DMS114 treated with DMSO at 0.1 percent for 48 hours (cell line): ENCODE measurements around the gene CARMIL1.

ENCODE experiments used
- DNase-seq: peaks from one replicate; lab custom pipeline; 2025; ENCODE audit not compliant: unreplicated experiment; lab: John Stamatoyannopoulos, UW

Gene CARMIL1

DNA sequence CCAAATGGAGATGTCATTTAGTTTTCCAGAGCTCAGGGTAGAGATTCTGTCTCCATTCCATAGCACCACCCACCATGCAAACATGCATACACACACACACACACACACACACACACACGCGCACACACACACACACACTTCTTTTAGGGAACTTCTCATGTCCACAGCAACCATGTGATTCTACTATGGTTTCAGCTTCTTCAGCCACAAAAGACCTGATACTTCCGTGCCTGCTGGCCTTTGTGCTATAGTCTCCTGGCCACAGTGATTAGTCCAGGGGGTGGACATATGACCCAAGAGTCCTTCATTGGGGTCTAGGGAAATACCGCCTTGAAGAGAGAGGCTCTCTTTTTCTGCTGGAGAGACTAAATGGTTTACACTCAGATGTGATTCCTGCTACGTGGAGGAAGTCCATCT, 53.5 kb downstream of the CARMIL1 start:
- no peak for DNase-seq

DNA sequence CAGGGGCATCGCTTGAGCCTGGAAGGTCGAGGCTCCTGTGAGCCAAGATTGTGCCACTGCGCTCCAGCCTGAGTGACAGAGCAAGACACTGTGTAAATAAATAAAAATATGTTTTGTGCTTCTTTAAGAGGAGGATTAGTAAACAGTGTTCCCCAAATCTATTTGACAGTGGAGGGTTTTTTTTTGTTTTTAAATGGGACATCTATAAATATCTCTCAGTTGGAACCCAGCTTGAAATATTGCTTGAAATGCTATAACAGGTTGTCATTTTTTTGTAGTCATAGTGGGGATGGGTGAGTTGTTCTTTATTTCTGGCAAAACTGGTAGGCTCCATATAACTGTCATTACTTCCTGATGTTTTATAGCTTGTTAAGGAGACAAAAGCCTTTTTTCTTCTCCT, 54.3 kb downstream of the CARMIL1 start:
- DNase-seq: no peak

DNA sequence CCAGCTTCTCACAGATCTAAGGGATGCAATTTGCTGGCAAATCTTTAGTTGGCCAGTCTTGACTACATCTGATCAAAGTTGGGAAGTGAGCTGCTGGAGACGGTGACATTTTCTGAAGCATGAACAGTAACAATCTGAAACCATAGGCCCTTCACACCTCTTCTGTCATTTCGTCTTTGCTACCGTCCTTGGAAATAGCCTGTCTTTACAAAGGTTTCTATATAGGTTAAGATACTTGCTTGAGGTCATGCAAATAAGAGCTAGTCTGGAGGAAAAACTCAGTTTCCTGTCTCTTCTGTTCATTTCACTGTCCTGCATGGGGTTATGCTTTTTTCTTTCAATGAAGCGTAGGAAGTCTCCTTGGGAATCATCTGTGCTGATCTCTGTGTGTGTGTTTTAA, 55.6 kb downstream of the CARMIL1 start:
- no peak for DNase-seq

DNA sequence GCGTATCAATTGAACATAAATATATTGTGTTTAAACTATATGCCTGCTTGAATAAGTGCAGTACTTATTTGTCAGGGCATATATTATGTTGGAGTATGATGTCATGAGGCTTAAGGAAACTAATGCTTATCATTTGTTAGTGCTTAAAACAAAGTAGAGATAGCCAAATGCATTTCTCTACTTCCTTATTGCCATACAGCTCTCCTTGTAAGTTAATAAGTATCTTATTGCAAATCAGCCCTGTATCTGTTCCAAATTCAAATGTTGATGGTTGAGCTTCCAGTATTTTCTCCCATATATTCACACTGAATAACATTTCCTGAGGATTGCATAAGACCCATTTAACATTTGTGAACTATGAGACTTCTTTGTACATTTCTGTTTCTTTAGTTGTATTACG, 57.8 kb downstream of the CARMIL1 start:
- no peak for DNase-seq

DNA sequence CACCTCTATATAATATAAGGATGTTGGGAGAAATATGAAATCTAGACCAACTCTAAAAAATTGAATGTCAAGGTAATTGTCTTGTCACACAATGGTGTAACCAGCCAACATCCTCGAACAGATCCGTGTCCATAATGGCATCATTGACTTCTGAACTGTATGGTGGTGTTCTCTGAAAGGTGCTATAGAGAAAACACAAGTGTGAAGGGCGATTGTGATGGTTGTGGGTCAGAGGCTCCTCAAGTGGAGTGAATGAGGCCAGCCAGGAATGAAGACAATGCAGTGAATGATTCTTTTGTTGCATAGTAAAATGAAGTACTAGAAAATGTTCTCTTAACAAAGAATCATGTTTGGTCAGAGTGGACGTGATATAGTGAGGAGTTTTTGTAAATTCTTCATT, 58.3 kb downstream of the CARMIL1 start:
- DNase-seq: no peak

DNA sequence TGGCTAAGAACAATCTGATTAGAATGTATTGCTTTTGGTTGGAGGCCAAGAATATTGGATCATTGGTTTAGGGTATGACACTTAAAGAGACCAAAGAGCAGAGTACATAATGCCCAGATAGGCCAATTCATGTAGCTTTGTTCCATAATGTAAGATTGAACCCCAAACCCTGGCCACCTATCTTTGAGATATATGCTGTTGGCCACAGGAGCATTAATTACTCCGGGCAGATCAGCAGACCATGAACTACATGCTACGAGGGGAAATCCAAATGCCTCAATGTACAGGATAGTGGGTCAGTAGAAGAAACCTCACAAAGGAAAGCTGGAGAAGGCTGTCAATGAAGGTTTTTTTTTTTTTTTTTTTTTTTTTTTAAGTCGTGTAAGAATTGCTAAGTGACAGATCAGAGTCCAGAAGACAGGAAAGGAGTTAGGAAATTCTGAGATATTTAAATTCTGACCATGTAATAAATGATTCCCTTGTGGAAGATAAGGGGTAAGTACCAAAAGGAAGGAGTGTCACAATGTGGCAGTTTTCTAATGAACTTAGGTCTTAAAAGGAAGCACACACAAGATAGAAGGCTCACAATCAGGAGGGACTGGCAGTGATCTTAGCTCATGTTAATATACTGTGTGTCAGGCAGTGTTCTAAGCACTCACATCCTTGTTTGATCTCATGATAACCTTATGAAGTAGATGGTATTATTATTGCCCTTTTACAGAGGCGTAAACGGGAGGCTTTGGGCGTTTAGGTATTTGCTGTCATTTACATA, 61.4 kb downstream of the CARMIL1 start:
- DNase-seq: no peak

DNA sequence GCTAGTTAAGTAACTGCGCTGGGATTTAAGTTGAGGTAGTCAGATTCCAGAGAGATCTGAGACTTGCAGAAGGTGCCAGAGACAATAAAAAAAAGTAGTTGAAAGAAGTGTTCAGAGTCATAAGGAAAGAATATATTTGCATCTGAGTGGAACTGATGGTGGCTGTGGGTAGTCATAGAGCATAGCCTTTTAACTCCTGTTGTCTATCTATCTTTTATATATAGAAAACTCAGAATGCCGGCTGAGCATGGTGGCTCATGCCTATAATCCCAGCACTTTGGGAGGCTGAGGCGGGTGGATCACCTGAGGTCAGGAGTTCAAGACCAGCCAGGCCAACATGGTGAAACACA, 62.0 kb downstream of the CARMIL1 start:
- DNase-seq: no peak

DNA sequence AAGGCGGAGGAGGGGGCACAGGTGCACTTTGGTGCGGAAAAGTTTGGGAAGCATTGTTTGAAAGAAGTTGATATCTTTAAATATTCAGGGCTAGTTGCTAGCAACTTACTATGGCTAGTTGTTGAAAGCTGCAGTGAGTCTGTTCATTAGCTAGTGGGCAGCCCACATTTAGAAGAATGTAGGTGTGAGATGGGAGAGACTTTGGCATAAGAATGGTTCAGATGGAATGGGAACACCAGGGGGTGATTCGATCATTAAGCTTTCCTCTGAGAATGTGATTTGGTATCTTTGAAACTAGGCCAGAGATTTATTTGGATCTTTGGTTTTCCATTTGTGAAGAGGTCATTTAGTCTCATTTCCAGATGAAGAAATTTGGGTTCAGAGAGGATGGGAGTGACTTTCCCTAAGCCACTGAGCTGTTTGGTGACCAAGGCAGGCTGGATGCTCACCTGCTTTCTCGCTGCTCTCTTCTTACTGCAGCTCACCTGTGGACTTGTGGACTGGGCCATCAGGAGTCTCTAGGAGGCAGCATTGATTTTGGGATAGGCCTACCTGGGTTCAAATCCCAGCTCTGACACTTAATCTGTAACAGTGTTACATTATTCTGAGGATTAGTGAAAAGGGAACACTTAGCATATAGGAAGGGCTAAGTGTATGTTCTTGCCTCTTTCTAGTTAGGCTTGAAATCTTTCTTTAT, 62.9 kb downstream of the CARMIL1 start:
- DNase-seq: no peak

DNA sequence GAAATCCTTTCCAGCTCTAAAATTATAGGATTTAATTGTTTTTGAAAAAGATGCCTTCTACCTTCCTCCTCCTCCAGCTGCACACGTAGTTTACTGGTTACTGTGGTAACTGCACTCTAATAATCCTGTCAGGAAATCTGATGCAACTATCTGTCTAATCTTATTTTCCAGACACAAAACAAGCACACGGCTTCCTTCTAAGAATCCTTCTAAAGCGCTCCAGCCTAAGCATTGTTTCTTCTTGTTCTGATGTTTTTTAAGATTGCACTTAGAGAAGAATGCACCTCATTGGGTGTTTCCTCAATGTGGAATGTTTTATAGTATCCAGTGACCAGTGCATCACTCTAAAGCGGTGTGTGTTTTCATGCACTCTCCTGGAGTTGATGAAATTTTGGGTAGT, 63.6 kb downstream of the CARMIL1 start:
- no peak for DNase-seq

DNA sequence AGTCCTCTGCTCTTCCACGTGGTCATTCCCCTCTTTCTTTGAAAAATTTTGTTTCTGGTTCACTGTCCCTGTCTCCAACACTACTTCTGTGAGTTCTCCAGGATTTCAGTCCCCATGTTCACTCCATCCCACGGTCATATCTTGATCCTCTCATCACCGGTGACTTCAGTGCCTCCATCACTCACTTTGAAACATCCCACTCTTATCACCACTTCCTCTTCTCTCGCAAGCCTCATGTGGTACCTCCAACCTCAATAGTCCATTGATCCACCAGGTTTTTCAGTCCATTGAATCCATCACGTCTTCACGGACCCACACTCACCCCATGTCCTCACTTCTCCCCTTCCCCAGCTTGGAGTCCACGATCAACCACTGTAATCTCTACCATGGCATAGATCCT, 64.8 kb downstream of the CARMIL1 start:
- DNase-seq: no peak

DNA sequence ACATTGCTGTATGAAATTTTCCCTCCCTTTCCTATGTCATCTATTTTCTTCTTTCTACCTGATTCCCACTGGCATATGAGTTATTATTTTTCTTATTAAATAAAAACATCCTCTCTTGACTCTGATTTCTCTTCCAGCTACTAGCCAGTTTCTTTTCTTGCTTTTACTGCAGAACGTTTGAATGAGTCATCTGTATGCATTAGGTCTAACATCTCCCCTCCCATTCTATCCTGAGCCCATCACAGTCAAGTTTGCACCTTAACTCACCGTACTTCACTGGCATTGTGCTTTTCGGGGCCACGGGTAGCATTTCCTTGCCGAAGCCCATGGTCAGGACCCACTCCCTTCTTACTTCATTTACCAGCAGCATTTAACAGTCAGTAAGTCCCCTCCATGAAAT, 65.7 kb downstream of the CARMIL1 start:
- no peak for DNase-seq

DNA sequence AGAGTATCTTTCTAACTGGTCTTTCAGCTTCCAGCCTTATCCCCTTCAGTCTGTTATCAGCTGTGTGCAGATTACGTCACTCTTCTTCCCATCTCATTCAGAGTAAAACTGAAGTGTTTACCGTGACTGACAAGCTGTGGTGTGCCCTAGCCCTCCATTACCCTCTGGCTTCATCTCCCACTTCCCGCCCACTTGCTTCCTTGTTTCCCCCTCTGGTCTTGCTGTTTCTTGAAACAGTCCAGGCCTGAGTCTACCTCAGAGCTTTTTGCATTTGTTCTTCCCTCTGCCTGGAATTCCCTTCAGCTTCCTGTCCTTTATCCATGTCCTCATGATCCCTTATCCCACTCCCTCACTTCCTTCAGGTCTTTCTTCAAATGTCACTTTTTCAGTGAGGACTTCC, 66.9 kb downstream of the CARMIL1 start:
- no peak for DNase-seq

DNA sequence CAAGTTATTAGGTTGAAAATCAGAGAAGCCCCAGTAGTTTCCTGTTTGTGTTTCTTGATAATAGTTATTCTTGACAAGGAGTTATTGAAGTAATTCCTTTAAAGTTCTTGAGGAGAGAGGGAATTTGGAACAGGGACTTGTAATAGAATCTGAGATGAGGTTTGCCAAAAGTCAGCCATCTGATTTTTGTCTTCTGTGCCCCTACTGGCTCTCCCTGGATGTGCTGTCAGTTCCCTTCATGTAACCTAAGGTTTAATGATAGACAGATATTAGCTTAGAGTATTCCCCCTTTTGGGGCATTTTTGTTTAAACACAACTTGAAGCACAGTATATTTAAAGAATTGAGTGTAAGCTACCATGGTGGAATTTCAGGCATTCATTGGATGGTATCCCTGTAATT, 71.4 kb downstream of the CARMIL1 start:
- no peak for DNase-seq

DNA sequence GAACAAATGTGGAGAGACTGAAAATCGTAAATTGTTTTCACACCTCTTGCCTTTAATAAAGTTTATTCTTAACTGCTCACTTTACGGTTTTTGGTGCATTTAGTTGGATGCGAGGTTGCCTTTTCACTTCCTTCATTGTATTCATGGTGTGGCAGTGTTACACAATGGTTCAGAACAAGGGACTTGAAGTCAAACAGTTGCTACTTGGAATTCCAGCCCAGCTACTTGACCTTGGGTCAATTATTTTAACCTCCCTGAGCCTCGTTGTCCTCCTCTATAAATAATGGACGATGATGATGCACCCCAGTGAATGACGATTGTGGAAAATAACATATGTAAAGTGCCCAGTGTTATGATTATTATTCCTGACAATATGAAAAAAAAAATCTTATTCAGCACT, 72.3 kb downstream of the CARMIL1 start:
- no peak for DNase-seq

DNA sequence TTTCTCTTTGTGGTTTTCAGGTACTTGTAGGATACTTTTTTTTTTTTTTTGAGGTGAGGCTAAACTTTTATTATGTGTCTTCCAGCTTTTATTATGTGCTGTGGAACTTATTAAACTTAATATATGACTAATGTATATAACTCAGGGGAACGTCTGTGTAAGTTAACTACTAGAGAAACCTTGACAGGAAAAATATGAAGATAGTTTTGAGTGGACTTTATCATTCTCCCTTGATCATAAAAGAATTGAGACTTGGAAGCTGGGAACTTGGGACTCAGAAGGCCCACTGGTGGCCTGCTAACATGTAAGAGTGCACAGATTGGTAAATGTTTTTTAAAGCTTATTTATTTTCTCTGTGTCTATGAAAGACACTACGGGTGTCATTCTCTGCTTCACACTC, 73.1 kb downstream of the CARMIL1 start:
- no peak for DNase-seq

DNA sequence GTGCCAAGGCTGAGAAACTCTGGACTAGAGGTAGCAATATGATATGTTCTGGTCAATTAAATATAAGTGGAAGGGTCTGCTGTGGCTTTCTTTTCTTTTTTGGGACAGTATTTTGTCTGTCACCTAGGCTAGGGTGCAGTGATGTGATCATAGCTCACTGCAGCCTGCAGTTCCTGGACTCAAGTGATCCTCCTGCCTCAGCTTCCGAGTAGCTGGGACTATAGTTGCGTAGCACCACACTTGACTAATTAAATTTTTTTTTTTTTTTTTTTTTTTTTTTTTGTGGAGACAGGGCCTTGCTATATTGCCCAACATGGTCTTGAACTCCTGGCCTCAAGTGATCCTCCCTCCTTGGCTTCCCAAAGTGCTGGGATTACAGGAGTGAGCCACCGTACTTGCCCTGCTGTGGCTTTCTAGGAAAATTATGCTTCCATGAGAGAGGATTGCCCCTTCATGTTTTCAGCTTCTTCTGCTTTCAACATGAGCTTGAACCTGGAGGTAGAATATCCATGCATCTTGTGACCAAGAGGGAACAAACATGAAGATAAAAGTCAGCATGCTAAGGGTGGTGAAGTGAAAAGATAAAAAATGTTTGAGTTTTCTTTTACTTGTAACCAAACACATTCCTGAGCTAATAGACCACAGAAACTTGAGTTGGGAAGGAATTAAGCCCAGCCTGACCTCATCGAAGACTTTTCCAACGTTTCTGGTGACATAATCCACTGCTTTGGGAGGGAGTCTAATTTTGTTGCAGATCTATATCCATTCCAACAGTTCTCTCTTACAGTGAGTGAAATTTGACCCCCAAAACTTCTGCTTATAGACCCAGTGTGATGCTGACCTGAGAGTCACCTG, 75.1 kb downstream of the CARMIL1 start:
- no peak for DNase-seq

DNA sequence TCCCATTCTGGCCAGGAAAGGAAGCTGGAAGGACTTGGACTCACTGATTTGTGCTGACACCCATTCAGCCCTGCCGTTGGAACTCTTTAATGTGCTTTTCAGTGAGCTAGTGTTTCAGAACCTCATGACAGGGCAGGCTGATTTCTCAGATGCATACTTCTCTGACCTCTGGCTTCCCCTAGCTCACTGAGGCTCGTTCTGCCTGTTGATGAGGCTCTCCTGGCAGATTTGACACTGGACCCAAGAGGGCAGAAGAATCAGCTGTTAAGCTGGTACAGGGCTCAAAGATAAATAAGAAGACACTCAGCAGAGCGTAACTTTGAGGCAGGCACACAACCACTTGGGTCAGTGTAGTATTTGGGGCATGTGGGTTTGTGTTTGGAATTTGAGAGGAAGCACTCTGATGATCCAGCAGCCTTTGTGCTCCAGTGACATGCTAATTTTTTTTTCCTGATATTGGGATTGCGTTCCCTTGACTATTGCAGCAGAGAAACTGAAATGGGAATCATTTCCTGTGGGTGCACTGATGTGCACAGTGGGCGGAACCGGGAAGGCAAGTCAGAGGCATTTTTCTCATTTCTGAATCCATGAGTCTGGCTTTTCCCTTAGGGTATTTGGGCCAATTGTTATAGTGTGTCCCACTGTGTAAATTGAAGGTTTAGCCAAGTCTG, 80.2 kb downstream of the CARMIL1 start:
- no peak for DNase-seq

DNA sequence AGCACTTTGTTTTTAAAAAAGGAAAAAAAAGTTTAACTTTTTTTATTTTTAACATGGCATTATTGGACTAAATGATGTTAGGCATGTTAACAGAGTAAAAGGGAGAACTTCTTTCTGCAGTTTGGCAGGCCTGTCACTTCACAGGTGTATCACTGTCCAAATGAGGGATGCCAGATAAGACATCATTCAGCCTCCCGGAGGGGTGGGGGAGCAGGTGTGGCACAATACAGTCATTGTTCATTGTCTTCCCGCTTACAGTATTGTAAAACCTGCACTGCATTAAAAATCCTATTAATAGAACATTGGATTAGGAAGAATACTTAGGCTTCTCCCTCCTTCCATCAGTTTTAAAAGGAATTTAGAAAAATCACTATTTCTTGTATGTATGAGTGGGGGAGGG, 80.7 kb downstream of the CARMIL1 start:
- DNase-seq: no peak

DNA sequence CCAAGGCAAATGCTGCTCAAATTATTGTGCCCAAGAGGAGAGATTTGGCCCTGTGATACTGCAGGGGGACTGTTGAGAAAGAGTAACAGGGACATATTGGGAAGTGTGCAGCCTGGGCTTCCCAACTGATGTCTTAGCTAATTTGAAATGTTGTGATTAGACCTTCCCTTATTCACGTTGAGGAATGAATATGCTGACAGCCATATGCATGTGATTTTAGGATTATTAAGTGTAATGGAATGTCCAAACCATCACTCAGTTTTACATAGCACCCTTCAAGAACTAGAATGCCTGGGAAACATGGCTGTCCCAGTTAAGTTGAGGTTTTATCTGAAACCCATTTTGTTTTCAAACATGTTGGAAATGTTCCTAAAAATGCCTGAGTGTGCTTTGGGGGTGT, 81.4 kb downstream of the CARMIL1 start:
- DNase-seq: no peak

DNA sequence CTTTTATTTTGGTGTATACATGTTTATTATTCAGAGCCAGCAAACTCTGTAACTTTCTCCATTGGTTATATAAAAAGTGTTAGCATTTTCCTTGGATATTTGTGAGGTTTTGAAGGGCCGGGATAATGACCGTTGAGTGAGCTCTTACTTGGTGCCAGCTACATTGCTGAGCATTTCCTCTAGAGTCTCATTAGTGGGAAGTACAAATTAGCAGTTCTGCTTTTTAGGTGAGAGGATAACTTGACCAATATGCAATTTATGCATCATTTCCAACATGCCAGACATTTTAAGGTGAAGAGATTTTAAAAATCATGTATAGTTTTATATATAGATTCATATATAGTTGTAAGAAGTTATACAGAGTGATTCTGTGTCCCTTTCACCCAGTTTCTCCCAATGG, 84.3 kb downstream of the CARMIL1 start:
- no peak for DNase-seq

DNA sequence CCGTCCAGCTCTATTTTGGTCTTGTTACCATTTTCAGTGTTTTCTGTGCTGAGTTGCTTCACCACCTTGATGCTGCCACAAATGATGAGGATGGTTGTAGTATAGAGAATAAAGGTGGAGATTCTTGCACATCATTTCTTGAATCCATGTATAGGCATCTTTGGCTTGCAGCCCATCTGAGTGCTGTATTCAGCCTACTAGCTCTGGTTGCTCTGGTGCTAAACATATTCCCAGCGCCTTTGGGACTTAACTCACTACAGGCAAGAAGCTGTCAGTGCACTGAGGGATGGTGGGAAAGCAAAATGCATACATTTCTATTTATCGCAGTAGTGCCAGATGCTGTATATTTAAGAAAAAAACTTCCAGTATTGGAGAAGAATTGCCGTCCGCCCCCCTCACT, 86.0 kb downstream of the CARMIL1 start:
- no peak for DNase-seq
